GM23248 (cell line): ENCODE data around the gene SPTBN5.

Source experiments
- EZH2 ChIP-seq: fragments of 200-600 bp; sonication (generic); IDR thresholded peaks from 2 replicates; pipeline ENCODE4 v1.6.1; 2018; ENCODE audit warnings: antibody characterized with exemption, mild to moderate bottlenecking; ENCODE audit not compliant: insufficient read depth, poor library complexity, severe bottlenecking
- EZH2phosphoT487 ChIP-seq: fragments of 200-600 bp; sonication (generic); IDR thresholded peaks from 2 replicates; pipeline ENCODE4 v1.6.1; 2018; ENCODE audit warnings: antibody characterized with exemption, moderate library complexity, mild to moderate bottlenecking, low read depth; ENCODE audit not compliant: insufficient read depth

- no peak for TF ChIP-seq EZH2
- TF ChIP-seq EZH2phosphoT487, result no peak
Observed at GRCh38 chr15:41827880-41828806, 65.7 kb downstream of the SPTBN5 start, which contains the start of gene JMJD7.
